GM12878 (cell line): ENCODE data around the gene EPB41L1. TPM values are rescaled to one million over a fixed set of nuclear protein-coding genes. Genes with fewer than 3 reads are reported as not detected.

Experiments used
- ATAC-seq: fragments of 200-7000 bp; cut with Tn5 transposase; 3 replicates; pipeline ENCODE4 v1.9.1; 2020; ENCODE audit warnings: mild to moderate bottlenecking, moderate library complexity
- BruUV-seq: library from RNA; stranded (reverse); fragments of 400-500 nt; replicated peaks from 2 replicates; lab custom pipeline; 2021; lab: Mats Ljungman, UMichigan
- CTCF ChIA-PET: fragments of 300-600 bp; sonication (Branson Sonifier 250); formaldehyde crosslinking; extraction: SDS; loops from one replicate; lab custom pipeline; 2021; ENCODE audit warnings: inconsistent platforms; lab: Yijun Ruan, JAX
- POLR2A ChIA-PET: fragments of 350-600 bp; formaldehyde crosslinking; extraction: SDS; loops from one replicate; lab custom pipeline; 2021; ENCODE audit warnings: inconsistent platforms; lab: Charles Lee
- RAD21 ChIA-PET: fragments of 300-600 bp; sonication (Branson Sonifier 250); formaldehyde crosslinking; loops from one replicate; lab custom pipeline; 2023; ENCODE audit warnings: antibody characterized with exemption; ENCODE audit not compliant: unreplicated experiment; lab: Charles Lee
- SMC1A ChIA-PET: fragments of 300-600 bp; sonication (Branson Sonifier 250); formaldehyde crosslinking; loops from one replicate; lab custom pipeline; 2023; ENCODE audit not compliant: unreplicated experiment, uncharacterized antibody; lab: Charles Lee
- DNase-seq: peaks from one replicate; pipeline ENCODE4 v3.0.0-alpha.2; 2011; ENCODE audit warnings: low read depth, low spot score
- FAIRE-seq: peaks from 3 replicates; lab custom pipeline; 2011; peaks lifted over from hg19 to GRCh38; lab: Jason Lieb, UNC
- H2AFZ ChIP-seq: 2 replicates; pipeline ENCODE4 v1.6.0; 2011; ENCODE audit warnings: low read depth, low read length, control low read depth; ENCODE audit not compliant: control insufficient read depth
- H3K27ac ChIP-seq: 2 replicates; pipeline ENCODE4 v1.5.1; 2011; ENCODE audit warnings: control low read depth; ENCODE audit not compliant: control insufficient read depth, insufficient read depth
- H3K27me3 ChIP-seq, 2 experiments: replicated peaks in 1 of 2; 2 replicates each; pipeline versions ENCODE4 v1.6.0 to v1.6.1; 2011; ENCODE audit warnings: low read length in 1 of 2; ENCODE audit not compliant: control insufficient read depth in 2 of 2, insufficient read depth in 2 of 2
- H3K36me3 ChIP-seq, 2 experiments: 2 replicates each; pipeline ENCODE4 v1.5.1; 2011; ENCODE audit warnings: low read length in 1 of 2; ENCODE audit not compliant: control insufficient read depth in 2 of 2, insufficient read depth in 2 of 2
- H3K4me1 ChIP-seq: 2 replicates; pipeline ENCODE4 v1.6.1; 2011; ENCODE audit warnings: mild to moderate bottlenecking, low read length, moderate library complexity, mixed read lengths; ENCODE audit not compliant: control insufficient read depth, insufficient read depth
- H3K4me2 ChIP-seq: 2 replicates; pipeline ENCODE4 v1.6.0; 2011; ENCODE audit warnings: control low read depth; ENCODE audit not compliant: control insufficient read depth, insufficient read depth
- H3K4me3 ChIP-seq: fragments of 200-600 bp; sonication (generic); 2 replicates; pipeline ENCODE4 v1.5.1; 2016
- H3K79me2 ChIP-seq: 2 replicates; pipeline ENCODE4 v1.6.0; 2011; ENCODE audit warnings: low read length; ENCODE audit not compliant: control insufficient read depth, insufficient read depth
- H3K9ac ChIP-seq: 2 replicates; pipeline ENCODE4 v1.8.0; 2011; ENCODE audit warnings: low read length, control low read depth, mixed read lengths; ENCODE audit not compliant: control insufficient read depth, insufficient read depth
- H3K9me3 ChIP-seq: replicated peaks from 3 replicates; pipeline ENCODE4 v1.5.1; 2011; ENCODE audit warnings: mild to moderate bottlenecking, low read length; ENCODE audit not compliant: control insufficient read depth, insufficient read depth
- H4K20me1 ChIP-seq: 2 replicates; pipeline ENCODE4 v1.6.0; 2011; ENCODE audit not compliant: control insufficient read depth, insufficient read depth
- FOXK2 ChIP-seq: fragments of 450-650 bp; IDR thresholded peaks from 2 replicates; pipeline ENCODE4 v1.6.1; 2017; ENCODE audit warnings: mild to moderate bottlenecking, moderate library complexity
- HDAC6 ChIP-seq: fragments of 200-600 bp; sonication (generic); IDR thresholded peaks from one replicate; pipeline ENCODE4 v1.8.0; 2017; ENCODE audit warnings: antibody characterized with exemption; ENCODE audit not compliant: unreplicated experiment
- MAX ChIP-seq: IDR thresholded peaks from 2 replicates; pipeline ENCODE4 v1.6.1; 2012; ENCODE audit warnings: low read depth, low read length, improper control_type of control experiment
- NFYB ChIP-seq: IDR thresholded peaks from 2 replicates; pipeline ENCODE4 v1.6.1; 2011; ENCODE audit warnings: low read depth, mild to moderate bottlenecking, low read length, improper control_type of control experiment, moderate library complexity; ENCODE audit not compliant: insufficient read depth
- SMARCA5 ChIP-seq: fragments of 450-650 bp; IDR thresholded peaks from 2 replicates; pipeline ENCODE4 v1.6.1; 2017; ENCODE audit warnings: mild to moderate bottlenecking
- TCF7 ChIP-seq: IDR thresholded peaks from 2 replicates; pipeline ENCODE4 v1.6.1; 2014; ENCODE audit warnings: antibody characterized with exemption, borderline replicate concordance
- USF2 ChIP-seq: IDR thresholded peaks from 2 replicates; pipeline ENCODE4 v1.6.1; 2011; ENCODE audit warnings: low read depth, low read length, improper control_type of control experiment, borderline replicate concordance
- WGBS: methylation state at CpG from one replicate; pipeline ENCODE4 v1.1.6; 2016; ENCODE audit warnings: low lambda C conversion rate; ENCODE audit not compliant: insufficient replicate concordance, insufficient coverage; ENCODE audit errors: missing lambda C conversion rate; 5-methylcytosine and 5-hydroxymethylcytosine counted together
- in situ Hi-C: fragments of 300-500 bp; cut with MboI; formaldehyde crosslinking; loops from 9 replicates; pipeline ENCODE4 v1.14.3; 2018; ENCODE audit warnings: mixed read lengths
- intact Hi-C: fragments of 100-400 bp; cut with micrococcal nuclease; formaldehyde crosslinking; loops from one replicate; pipeline ENCODE4 v1.14.2; 2022; ENCODE audit not compliant: unreplicated experiment
- polyA plus RNA-seq, 11 experiments: library from polyadenylated mRNA; depleted of rRNA in 4 of 11; unstranded in 6 of 11; stranded (reverse) in 5 of 11; fragments of >200 nt; fragmentation: Nextera tagmentation in 4 of 11; fragmentation: Illumina TruSeq in 1 of 11; extraction: Ambion mirVana in 4 of 11; extraction: Trizol in 1 of 11; gene quantifications; 1 replicate in 1 of 11; 2 replicates in 10 of 11; pipeline versions ENCODE4 v1.2.1 to v1.2.3, GENCODE V29; 2011 to 2016; ENCODE audit warnings: inconsistent platforms in 2 of 11, missing spikeins in 2 of 11, low read depth in 1 of 11
- total RNA-seq, 4 experiments: library from RNA; depleted of rRNA in 3 of 4; stranded (reverse); fragments of >200 nt in 3 of 4; fragmentation: Illumina TruSeq in 1 of 4; extraction: Trizol in 1 of 4; gene quantifications; 2 replicates each; pipeline versions ENCODE4 v1.2.1 to v1.2.3, GENCODE V29; 2013 to 2021

The EPB41L1 gene
- total and polyA plus RNA-seq, 10 of the 15 experiments (the other 5 are each of a cell fraction or from before 2014, with no cell fraction given), result 0.08 to 3.2 (median 0.31) TPM

GRCh38 chr20:36121981-36122930 is 32.3 kb upstream of the EPB41L1 start:
- H3K9ac ChIP-seq, result no peak overlapping the region
- in situ Hi-C loops (no loop called here), intact Hi-C loops (no loop called here)
- SMC1A ChIA-PET, result no interaction called here
- no peak overlapping the region for H3K27ac ChIP-seq
- no peak for ATAC-seq
- POLR2A ChIA-PET, result no interaction called here
- H4K20me1 ChIP-seq, result no peaks in the 10 kb centered on the region
- H3K4me2 ChIP-seq, result no peak overlapping the region
- no peak overlapping the region for H3K4me3 ChIP-seq
- BruUV-seq, result no TSS peak
- no peak for DNase-seq
- no peak for FAIRE-seq
- no peaks in the 10 kb centered on the region for H3K36me3 ChIP-seq
- H3K9me3 ChIP-seq, result no peaks in the 10 kb centered on the region
- no peaks in the 10 kb centered on the region for H3K4me1 ChIP-seq
- TF ChIP-seq HDAC6 (no peak), USF2 (no peak), SMARCA5 (no peak), FOXK2 (no peak), TCF7 (no peak), NFYB (no peak), MAX (no peak)
- H3K27me3 ChIP-seq, result peaks cover 0 to 4% of the 10 kb centered on the region in 2 experiments; a peak in 2 of 4 replicates
- no peaks in the 10 kb centered on the region for H3K79me2 ChIP-seq
- H2AFZ ChIP-seq, result no peak overlapping the region
- WGBS, result 35% methylated on average over 16 of the region's 17 CpGs
- CTCF ChIA-PET, result no interaction called here
- RAD21 ChIA-PET, result no interaction called here
